GM21528 (cell line): Measurements from ENCODE around the gene PLEKHH1.

Experiments used
- ATAC-seq: cut with Tn5 transposase; IDR thresholded peaks from one replicate; pipeline ENCODE4 v1.9.1; 2021; ENCODE audit warnings: mild to moderate bottlenecking, moderate library complexity; ENCODE audit not compliant: unreplicated experiment, low FRiP score

Gene PLEKHH1

GRCh38 chr14:67562025-67562775 is 29.1 kb downstream of the PLEKHH1 start:
- no peak for ATAC-seq

DNA sequence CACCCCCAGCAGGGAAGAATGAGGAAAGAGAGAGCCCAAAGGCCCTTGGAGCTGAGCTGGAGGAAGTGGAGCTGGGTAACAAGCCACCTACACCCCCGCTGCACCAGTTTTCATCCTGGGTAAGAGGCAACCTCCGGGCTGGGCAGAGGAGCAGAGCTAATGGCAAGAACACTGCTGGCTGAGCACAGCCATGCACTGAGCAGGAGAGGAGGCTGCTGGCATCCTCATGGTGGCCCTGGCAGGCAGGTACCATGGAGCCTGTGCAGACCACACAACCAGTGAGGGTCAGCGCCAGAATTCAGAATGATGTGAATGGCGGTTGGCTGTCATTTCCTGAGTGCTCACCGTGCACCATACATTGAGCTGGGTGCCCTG is 29.7 kb downstream of the PLEKHH1 start:
- no peak for ATAC-seq

- ATAC-seq, result no peak
Measured at GRCh38 chr14:67564236-67564635, 31.1 kb downstream of the PLEKHH1 start.

- no peak for ATAC-seq
Measured at GRCh38 chr14:67566908-67567307, 33.8 kb downstream of the PLEKHH1 start.

DNA sequence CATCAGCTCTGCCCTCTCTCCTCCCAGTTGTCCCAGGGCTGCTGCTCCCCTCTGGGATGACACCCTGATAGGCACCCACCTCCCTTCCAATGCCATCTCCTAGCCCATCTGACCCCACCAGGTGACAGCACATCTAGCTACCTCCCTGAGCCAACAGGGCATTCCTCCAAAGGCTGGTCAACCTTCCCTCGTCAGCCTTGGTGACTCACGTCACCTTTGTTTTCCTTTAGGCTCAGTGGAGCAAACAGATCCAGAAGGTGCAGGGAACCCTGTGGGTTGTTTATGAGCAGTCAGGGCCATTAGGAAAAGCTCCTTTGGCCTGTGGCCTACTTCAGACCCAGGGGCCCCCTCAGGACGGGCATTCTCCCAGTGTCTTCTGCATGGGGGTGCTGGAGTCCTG is 34.6 kb downstream of the PLEKHH1 start:
- no peak for ATAC-seq

- ATAC-seq, result no peak
Measured at GRCh38 chr14:67569011-67569650, 36.0 kb downstream of the PLEKHH1 start.

DNA sequence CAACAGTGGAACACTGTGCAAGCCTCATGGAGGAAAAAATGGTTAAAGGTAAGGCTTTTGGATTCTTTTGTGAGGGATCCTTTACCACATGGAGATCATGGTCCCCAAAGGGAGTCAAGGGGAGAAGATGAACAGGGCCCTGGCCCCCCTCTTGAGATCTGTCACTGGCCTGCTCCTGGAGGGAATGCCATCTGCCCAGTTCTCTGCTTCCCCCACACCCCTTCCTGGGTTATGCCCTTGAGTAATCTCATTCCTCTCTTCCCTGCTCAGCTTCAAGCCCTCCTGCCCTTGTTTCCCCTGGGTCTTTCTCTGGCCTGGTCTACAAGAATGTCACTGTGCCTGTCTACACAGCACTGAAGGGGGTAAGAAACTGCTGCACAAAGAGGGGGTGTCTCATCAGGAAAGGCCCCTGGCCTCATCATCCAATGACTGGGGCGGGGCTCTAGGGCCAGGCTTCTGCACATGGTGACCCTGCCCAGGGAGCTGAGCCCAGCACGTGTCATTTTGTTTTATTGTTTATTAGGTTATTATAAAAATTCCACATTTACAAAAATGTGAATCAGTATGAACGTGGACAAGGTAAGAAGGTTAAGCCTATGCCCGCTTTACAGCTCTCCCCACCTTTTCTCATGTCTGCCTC is 36.7 kb downstream of the PLEKHH1 start:
- no peak for ATAC-seq

- ATAC-seq, result no peak
Measured at GRCh38 chr14:67570453-67570852, 37.4 kb downstream of the PLEKHH1 start.

GRCh38 chr14:67571275-67571990 is 38.3 kb downstream of the PLEKHH1 start:
- ATAC-seq, result no peak

DNA sequence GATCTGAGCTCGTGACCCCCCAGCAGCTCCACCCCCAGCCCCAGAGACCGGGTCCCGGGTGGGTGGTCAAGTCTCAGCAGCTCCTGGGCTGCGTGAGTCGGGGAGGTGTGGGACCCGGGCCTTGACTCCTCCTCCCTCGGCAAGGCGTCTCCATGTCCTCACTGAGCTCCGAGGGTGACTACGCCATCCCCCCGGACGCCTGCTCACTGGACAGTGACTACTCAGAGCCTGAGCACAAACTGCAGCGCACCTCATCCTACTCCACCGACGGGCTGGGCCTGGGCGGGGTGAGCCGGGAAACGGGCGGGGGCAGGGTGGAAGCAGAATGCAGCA is 38.9 kb downstream of the PLEKHH1 start:
- no peak for ATAC-seq

DNA sequence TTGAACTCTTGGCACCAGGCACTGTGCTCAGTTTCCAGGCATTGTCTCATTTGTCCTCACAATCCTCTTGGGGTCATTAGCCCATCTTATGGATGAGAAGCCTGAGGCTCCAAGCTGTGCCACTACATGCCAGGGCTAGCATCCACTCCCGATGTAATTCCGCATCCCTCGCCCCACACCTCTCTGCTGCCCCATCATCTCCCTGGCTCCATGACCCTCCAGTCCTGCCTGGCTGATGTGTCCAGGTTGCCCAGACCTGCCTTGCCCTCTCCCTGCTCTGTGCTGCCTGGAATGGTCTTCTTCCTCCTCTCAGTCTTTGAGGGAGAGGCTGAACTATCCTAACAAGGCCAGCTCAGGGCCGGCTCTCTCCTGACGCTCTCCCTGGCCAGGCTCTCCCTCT is 39.5 kb downstream of the PLEKHH1 start:
- no peak for ATAC-seq

GRCh38 chr14:67573228-67574010 is 40.3 kb downstream of the PLEKHH1 start:
- ATAC-seq, result no peak

DNA sequence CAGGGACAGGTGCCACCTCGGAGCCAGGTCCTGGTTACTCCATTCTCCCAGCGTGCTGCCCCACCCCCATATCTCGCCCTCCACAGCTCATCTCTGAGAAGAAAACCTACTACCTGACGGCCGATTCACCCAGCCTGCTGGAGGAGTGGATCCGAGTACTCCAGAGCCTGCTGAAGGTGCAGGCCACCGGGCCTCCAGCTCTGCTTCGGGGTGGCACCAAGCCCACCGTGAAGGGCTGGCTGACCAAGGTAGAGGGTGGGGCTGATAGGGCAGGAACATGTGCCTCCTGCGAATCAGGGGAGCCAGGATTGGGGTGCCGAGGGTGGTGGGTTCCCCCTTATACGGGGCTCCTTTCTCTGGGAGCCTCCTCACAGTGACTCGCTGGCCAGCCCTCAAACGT is 41.1 kb downstream of the PLEKHH1 start:
- no peak for ATAC-seq

GRCh38 chr14:67574806-67575205 is 41.7 kb downstream of the PLEKHH1 start:
- ATAC-seq, result no peak

DNA sequence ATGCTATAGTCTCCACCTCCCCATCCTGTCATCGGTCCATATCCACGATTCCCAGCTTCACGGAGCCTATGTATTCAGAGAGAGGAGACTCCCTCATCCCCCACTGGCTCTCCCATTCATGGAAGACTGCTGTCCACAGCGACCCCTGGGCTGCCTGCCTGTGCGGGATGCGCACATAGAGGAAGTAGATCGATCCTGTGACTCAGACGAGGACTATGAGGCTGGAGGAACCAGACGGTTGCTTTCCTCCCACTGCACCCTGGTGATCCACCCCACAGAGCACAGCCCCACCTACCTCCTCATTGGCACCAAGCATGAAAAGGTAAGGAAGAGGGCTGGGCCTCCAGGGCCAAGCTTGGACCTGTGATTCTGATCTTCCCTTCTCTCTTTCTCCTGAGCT is 42.6 kb downstream of the PLEKHH1 start:
- ATAC-seq, result no peak

DNA sequence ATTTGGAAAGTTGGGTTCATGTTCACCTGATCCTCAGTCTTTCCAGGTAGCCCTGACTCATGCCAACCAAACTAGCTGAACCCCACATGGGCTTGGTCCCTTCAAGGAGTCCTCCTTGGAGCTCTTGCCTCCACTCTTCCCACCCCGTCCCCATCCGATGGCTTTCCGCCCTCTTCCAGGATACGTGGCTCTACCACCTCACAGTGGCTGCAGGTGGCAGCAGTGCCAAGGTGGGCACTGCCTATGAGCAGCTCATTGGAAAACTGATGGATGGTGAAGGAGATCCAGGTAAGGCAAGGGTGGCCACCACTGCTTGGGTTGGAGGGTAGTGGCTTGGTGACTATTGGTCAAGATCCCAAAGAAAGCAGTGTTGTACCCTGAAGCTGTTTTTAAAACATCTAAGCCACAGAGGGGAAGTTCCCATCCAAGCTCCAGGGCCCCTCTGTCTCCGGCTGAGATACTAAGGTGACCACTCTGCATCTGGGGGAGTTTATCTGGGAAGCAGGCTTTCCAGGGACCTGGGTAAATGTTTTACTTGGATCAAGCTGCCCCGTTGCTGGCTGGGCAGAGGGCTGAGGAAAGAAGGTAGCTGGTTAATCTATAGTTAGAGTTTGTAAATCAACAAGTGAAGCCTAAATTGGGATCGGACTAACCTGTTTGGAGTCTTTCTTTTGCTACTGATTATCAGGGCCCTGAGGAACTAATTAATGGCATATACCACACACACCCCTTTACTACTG is 43.3 kb downstream of the PLEKHH1 start:
- no peak for ATAC-seq

- ATAC-seq, result no peak
Measured at GRCh38 chr14:67577181-67577808, 44.2 kb downstream of the PLEKHH1 start.

DNA sequence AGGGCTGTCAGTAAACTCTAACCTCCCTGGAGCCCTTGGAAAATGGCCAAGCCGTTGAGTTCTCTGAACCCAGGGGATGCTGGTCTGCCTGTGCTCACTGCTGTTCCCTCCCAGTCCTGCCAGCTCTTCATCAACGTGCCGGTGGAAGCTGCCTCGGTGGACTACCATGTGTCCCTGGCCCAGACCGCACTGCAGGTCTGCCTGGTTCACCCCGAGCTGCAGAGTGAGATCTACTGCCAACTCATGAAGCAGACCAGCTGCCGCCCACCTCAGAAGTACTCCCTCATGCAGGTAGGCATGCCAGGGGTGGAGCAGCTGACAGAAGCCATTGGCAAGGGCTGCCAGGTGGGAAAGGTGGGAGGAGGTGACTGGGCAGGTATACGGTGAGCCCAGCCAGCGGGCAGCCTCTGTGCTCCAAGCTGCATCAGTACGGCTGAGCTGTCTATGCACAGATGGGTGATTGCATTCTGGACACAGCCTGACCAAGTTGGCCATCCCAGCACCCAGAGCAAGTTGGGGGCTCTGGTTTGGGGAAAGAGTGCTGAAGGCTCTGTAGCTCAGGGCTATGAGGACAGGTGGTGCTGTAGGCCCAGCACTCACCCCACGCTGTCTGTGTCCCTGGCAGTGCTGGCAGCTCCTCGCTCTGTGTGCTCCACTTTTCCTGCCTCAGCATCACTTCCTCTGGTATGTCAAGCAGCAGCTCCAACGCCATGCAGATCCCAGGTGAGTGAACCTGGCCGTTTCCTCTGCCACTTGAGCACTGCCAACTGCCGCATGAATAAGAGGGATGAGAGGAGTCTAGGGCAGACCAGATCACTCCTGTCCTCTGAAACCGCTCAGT is 45.0 kb downstream of the PLEKHH1 start:
- no peak for ATAC-seq

- no peak for ATAC-seq
Measured at GRCh38 chr14:67579040-67579439, 46.0 kb downstream of the PLEKHH1 start.
